Iris pigment epithelial cell (primary cell): ENCODE measurements around the gene RNF220.

Source experiments
- DNase-seq: peaks from one replicate; pipeline ENCODE4 v3.0.0-alpha.2; 2011; ENCODE audit warnings: low read depth

Gene RNF220

DNA sequence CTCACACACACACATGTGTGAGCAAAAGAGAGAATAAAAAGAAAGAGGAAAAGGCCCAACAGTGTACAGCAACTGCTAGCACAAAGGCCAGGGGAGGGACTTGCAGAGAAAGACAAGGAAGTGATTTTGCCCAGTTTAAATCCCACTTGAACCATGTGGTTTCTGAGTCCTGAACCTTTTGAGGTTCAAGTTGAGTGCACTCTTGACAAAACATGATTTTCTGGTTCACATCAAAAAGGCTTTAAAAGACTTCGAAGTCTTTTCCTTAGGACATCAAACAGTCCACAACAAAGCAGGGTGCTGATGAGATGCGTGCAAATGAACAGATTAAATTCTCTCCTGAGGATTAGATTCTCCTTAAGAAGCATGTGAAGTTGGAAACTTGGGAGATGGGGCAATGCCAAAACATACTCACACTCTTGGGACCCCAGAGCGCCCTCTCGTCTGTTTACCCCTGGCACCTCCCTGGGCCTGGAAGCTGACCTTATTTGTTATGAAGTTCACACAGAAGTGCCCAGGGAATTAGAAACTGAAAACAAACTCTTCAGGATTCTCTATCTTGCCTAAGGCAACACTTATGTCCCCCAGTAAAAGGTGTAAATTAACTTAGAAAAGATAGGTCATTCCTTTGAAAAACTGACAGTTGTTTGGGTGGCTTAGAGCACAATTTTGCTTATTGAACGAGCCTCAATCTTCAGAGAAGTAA, 31.5 kb downstream of the RNF220 start:
- no peak for DNase-seq

DNA sequence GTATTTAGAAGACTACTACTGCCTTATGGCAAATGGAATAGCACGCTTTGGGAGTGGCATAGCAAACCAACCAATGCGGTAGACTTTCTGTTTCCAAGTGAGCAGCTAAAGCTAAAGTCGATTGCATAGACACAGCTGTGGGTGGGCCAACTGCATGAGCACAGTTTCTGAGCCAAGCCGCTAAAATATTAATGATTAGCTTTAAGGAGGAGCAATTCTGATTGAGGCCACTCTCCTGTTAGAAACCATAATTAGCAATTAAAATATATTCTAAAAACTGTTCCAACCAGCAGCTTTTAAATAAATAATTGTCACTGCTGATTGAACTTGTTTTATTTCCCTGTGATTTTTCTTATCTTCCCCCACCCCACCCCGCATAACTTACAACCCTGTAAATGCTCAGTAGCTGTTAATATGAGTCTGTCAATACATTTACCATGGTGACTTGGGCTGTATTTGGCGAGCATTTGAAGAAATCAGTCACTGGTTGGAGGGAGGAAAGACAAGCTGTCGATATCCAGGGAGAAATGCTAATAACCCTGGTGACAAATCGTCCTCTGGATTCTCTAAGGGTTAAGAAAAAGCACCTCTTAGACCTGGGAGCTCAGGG, 32.2 kb downstream of the RNF220 start:
- no peak for DNase-seq

DNA sequence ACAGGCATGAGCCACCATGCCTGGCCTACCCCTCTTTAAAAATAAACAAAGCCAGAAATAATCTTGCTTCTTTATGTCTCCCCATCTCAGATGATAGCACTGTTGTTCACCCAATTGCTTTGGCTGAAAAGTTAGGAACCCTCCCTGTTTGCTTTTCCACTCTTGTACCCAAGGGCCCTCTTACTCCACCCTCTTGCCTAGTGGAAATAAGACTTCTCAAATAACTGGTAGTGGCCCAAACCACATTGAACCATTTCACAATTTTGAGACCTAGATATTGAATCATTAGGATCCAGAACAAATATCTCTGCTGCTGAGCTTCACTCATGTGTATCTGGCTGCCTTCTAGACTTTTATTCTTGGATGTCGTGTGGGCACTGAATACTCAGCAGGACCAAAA, 37.7 kb downstream of the RNF220 start:
- DNase-seq: peak; percentile 15

DNA sequence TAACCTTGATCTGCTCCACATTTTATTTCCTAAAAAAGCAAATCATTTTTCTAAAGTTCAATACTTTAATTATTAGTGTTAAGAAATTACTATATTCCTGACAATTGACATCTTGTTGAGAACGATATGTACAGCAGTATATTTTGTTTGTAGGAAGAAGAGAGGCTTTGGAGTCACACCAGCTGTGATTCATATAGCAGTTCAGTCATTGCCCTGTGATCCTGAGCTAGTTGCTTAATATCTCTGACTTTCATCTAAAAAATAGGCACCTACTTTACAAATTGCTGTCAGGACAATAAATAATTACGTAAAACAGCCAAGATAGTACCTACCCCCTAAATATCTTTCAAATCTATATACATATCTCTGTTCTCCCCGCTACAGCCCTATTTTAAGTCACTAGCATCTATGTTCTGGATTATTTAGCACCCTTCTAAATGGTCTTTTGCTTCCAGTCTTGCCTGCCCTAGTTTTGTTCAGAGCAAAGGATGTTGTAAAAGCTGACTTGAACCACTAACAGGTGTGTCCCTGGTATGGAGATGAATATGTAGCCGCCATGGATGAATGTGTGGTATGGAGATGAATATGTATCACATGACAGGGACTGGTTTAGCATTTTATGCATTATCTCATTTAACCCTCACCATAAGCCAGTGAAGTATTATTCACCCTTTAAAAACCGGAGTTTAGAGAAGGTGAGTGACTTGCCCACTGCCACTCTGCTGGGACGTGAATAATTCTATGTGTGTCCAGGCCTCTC, 42.2 kb downstream of the RNF220 start:
- peak; percentile 54 for DNase-seq

DNA sequence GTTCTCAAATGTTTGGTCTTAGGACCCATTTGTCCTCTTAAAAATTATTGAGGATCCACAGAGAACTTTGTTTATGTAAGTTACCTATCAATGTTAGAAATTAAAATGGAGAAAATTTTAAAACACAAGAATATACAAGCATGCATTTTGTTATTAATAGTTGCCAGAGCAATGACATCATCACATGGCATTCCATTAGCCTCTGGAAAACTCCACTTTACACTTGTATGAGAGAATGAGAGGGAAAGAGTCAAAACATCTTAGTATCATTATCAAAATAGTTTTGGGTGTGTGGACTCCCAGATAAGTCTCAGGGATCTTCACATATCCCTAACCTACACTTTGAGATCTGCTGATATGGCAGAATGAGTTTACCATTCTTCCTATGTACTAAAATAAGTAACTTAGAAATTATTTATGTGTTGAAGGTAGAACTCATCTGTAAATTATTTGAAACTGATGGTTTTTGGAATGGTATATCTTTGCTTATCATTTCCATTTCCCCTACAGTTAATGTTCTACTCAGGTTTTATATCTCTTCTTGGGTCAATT, 48.8 kb downstream of the RNF220 start:
- DNase-seq: no peak

DNA sequence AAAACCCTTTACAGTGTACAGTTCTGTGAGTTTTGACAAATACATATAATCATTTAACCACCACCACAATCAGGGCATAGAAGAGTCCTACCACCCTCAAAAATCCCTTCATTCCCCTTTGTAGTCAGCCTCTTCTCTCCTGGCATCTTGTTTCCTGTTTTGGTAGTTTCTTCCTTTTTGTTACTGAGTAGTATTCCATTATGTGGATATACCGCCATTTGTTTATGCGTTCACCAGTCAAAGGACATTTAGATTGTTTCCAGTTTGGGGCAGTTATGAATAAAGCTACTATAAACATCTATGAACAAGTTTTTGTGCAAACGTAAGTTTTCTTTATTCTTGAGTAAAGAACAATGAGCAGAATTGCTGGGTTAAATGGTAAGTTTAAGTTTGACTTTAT, 49.6 kb downstream of the RNF220 start:
- DNase-seq: no peak

DNA sequence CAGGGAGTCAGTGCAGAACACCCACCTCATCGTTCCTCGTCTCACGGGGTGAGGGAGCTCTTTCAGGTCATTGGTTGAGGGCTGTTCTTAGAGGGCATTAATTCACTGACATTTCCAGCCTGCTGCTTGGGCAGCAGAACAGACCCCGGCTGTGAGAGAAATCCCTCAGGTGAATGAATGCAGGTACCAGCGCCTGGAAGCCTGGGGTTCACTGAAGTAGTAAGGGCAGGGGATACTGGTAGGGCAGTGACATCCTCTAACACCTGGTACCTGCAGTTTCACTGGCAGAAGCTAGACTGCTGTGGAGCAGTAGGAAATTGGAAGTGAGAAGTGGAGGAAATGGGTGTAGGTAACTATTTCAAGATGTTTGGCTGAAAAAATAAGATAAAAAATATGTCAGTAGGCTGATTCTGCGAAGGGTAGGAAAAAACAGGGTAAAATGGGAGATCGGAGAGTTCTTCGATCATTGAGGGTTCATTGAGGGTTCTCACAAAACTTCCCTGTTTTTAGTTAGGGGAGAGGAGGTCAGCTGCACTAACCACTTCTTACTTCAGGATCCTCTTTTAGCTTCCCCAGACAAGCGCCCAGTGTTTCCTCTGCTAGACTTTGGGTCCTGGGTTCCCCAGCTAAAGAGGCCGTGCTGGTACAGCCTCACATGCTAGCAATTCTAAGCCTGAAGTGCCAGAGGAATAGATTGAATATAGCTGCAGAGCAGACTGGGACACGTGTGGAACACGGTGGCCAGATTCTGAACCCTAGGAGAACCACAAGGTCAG, 55.2 kb downstream of the RNF220 start:
- DNase-seq: no peak

DNA sequence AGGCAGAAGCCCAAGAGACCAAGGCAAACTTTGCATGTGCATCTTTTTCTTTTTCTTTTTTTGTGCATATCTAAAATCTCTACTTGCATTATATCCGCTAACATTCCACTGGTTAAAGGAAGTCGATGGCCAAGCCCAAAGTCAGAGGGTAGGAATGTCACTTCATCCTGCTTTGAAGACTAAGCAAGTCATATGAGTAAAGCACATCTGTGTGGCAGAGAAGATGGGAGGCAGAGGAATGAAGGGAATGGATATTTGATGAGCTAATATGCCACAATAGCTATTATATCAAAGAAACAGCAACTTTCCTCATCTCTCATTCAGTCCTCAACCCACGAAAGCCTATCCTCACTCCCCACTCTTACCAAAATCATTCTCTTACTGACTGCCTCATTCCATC, 59.3 kb downstream of the RNF220 start:
- DNase-seq: no peak

DNA sequence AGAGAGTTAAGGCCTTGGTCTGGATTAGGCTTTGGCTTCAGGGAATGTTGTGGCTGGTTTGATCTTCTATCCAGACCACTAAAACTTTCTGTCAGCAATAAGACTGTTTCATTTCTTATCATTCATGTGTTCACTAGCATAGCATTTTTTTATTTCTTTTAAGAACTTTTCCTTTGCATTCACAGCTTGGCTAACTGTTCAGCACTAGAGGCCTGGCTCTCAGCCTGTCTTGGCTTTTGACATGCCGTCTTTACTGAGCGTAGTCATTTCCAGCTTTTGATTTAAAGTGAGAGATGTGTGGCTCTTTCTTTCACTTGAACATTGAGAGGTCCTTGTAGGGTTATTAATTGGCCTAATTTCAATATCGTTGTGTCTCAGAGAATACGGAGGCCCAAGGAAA, 62.5 kb downstream of the RNF220 start:
- DNase-seq: no peak

DNA sequence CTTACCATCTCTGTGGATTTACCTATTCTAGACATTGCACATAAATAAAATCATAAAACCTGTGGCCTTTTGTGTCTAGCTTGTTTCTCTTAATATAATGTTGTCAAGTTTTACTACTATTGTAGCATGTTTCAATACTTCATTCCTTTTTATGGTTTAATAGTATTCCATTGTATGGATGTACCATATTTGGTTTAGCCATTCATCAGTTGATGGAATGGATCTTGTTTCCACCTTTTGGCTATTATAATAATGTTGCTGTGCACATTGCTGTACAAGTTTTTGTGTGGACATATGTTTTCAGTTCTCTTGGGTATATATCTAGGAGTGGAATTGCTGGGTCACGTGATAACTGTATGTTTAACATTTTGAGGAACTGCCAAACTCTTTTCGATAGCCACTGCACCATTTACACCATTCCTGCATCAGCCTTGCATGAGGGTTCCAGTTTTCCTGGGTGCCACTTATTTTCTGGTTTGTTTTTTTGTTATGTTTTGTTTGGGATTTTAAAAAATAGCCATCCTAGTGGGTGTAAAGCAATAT, 66.9 kb downstream of the RNF220 start:
- DNase-seq: no peak

DNA sequence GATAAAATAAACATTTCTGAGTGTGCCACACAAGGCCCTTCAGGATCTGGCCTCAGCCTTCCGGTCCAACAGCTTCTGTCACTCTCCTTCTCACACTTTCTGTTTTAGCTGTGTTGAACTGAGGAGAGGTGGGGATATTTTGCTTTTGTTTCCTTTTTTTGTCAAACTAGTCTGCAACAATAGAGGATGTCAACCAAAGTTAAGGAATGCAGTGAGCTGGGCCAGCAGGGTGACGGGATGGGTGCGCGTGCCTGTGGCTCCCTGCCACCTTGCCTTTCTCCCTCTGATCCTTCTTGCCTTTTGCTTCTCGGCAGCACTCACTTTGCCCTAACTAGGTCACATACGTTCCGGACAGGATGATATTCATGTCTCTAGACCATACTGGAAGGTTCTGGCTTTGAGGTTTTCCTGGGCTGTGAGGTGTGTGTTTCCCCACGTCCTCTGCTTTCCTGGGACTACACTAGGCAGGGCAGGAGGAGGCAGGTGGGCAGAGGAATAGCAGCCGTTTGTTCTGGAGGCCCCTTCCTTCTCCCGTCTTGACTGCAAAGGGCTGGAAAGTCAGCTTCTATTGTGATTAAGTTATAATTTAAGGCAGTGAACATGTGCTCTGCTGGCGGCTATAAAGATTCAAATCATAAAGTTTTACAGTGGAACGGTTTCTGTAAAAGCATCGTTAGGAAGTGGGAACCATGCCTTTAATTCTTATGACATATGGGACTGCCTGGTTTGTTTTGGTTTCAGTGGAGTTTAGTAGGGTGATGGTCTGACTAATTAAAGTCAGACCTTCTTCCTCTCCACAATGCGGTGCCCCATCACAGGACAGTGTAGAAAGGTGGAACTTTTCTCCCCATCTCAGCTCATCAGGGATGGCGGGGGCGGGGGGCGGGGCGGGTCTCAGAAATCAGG, 67.8 kb downstream of the RNF220 start:
- no peak for DNase-seq

DNA sequence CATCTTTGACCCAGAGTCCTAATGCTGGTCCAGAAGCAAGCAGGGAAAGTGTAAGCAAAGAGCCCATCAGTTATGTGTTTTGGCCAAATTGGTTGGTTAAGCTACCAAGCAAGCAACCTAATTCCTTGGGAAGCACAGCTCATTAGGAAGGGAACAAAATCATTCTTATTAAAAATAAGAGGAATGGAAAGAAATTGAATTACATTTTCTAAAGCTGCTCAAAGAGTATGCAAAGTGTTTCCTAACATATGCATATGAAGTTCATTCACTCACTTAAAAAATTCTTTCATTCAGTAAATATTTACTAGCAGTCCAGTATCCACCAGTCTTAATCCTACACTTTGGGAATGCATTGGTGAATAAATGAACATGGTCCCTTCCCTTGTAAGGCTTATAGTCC, 71.8 kb downstream of the RNF220 start:
- no peak for DNase-seq

DNA sequence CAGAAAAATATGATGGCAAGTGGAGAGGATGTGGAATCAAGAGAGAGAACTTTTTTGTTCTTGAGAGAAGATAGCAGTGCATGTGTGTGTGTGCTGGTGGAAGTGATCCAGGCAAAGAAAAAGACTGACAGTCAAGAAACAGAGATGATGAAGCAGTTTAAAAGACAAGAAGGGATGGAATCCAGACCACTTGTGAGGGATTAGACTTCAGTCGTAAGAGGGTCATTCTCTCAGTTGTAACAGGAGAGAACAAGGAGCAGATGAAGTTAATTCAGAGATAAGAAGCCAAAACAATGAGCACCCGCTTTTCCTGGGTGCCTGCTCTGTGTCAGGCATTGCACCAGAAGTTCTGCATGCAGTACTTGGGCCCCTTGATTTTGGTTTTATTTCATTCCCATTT, 76.6 kb downstream of the RNF220 start:
- no peak for DNase-seq

DNA sequence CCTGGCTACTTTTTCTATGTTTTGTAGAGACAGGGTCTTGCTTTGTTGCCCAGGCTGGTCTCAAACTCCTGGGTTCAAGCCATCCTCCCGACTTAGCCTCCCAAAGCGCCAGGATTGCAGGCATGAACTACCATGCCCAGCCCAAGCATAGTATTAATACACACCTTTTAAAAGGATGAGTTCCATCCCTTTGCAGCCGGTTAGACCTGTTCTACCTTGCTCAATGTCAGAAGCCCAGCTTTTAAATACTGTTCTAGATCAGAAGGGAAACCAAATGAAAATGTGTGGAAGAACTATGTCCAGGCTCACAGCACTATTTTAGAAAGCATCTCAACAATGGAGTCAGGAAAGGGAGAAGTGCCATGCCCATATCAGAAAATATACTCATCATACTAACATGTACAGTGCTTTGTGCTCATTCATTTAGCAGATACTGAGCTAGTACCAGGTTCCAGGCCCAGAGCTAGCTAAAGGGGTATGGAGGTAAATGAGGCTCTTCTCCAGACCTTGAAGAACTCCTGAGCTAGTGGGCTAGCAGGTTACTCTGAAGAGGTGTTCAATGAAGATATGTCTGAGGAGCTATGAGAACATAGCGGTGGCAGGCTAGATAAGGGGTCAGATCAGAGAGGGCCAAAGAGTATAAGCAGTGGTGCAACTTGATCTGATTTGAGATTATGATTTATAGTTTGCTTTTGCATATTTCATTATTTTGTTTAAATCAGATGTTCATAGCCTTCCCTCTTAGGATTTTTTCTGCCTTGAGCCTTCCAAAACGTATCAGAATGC, 78.2 kb downstream of the RNF220 start:
- no peak for DNase-seq

DNA sequence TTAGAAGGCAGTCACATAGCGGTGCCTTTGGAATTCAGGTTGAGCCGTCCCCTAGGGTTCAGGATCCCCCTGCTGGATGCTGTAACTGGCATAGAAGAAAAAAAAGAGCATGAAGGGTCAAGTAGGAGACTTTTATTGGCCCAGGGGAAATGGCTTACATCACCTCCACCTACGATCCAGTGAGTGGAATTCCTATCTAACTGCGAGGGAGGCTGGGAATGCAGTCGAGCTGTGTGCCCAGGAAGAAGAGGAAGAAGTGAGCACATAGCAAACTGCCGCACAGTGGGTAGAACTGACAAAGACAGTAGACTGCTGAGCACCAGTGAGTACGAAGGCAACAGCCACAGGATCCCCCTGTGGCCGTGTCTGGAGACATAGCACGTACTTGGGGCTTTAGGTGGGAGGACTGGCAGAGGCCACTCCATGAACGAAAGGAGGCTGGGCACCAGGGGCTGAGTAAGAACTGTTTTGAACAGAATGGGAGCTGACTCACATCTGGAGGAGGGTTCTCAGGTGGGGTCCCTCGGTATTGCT, 79.2 kb downstream of the RNF220 start:
- DNase-seq: peak; percentile 14

DNA sequence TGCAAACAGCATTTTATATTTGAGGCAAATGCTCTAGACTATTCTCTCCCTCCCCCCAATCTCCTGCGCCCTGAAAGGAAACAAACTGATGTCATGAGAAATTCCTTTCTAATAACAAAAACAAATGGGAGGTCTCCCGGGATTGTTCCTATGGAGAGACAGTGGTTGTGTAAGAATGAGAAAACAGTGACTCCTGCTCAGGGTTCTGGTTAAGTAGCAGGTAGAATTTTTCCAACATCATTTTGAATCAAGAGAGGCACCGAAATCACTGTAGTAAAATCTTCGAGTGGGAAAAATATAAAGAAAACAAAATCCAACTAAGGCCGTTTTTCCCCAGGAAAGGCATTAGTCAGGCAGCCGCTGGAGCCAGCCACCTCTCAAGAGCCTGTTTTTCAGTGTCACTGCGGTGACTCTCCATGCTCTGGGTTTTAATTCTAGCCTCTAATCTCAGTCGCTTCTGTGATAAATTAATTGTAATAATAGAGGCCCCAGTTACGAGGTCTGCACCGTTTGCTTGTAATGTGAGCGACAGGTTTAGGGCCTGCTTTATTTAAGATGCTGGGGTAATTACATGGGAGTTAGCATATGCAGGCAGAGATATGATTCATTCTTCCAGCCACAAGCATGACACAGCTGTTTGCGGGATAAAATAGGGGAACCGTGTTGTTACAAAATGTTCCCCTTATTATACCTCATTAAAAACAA, 80.3 kb downstream of the RNF220 start:
- peak; percentile 92 for DNase-seq

DNA sequence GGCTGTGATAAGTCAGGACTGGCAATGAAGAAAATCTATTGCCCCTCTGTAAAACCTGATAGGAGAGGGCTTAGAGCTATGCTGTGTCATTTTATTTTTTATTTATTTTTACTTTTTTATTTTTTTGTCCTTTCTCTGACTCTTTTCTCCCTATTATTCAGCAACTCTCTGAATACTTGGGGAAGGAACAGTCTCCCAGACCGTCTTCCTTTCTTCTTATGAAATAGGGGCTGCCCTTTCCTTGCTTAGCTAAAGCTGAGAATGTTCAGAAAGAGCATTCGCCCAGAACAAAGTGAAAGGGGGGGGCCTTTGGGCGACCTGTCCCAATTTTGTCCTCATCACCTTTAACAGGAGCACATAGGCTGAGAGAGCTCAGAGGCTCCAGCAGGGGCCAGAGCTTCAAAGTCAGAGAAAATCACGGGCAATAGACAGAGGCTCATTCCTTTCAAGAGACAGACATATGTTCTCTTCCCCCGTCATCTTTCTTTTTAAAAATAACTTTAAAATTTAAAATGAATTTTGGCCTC, 80.9 kb downstream of the RNF220 start:
- DNase-seq: no peak

DNA sequence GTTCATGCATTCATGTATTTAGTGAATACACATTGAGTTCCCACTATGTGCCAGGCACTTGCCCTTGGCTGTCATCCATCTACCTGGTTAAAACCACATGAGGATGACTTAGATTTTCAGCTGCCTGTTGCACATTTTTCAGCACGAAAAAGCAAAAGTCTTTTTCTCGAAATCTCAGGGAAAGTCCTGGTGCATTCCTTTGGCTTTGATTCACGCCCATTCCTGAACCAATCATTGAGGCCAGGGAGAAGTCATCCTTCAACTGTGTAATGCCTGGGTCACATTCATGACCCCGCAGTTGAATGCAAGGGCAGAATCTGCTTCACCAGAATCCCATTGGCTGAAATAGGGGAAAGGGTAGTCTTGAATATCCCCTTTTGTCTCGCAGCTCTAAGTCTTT, 84.4 kb downstream of the RNF220 start:
- DNase-seq: peak; percentile 68
